Fibroblast of lung (primary cell): ENCODE measurements around the gene PRKAR1B. TPM values are rescaled to one million over a fixed set of nuclear protein-coding genes. Genes with fewer than 3 reads are reported as not detected.

Experiments used
- DNase-seq, 2 donors: peaks; one replicate each; pipeline versions ENCODE4 v3.0.0 to v3.0.0-alpha.2; 2010; ENCODE audit warnings: low read depth in 2 of 2
- H2AFZ ChIP-seq: 2 replicates; pipeline ENCODE4 v1.5.1; 2012; ENCODE audit warnings: low read length, control low read depth, inconsistent platforms
- H3K27ac ChIP-seq: 2 replicates; pipeline ENCODE4 v1.5.1; 2011; ENCODE audit warnings: low read length, control low read depth; ENCODE audit not compliant: insufficient read depth
- H3K27me3 ChIP-seq: 2 replicates; pipeline ENCODE4 v1.5.1; 2011; ENCODE audit warnings: mild to moderate bottlenecking, low read length; ENCODE audit not compliant: control insufficient read depth, insufficient read depth
- H3K36me3 ChIP-seq: 2 replicates; pipeline ENCODE4 v1.5.1; 2011; ENCODE audit warnings: low read length; ENCODE audit not compliant: control insufficient read depth, insufficient read depth
- H3K4me1 ChIP-seq: 2 replicates; pipeline ENCODE4 v1.5.1; 2011; ENCODE audit warnings: low read length; ENCODE audit not compliant: control insufficient read depth, insufficient read depth; ENCODE audit errors: extremely low read depth
- H3K4me2 ChIP-seq: 2 replicates; pipeline ENCODE4 v1.5.1; 2011; ENCODE audit warnings: low read length, control low read depth; ENCODE audit not compliant: insufficient read depth; ENCODE audit errors: extremely low read depth
- H3K4me3 ChIP-seq, 4 experiments: fragments of 200-600 bp in 1 of 4; sonication (generic) in 1 of 4; replicated peaks in 1 of 4; 2 replicates each; pipeline ENCODE4 v1.5.1; 2011 to 2016; ENCODE audit warnings: low read length in 4 of 4, low read depth in 3 of 4, mild to moderate bottlenecking in 3 of 4, control low read depth in 2 of 4, inconsistent platforms in 1 of 4, mixed read lengths in 1 of 4; ENCODE audit not compliant: insufficient read depth in 1 of 4; ENCODE audit errors: control extremely low read depth in 1 of 4
- H3K79me2 ChIP-seq: 2 replicates; pipeline ENCODE4 v1.5.1; 2012; ENCODE audit warnings: mild to moderate bottlenecking, low read length, inconsistent platforms; ENCODE audit not compliant: control insufficient read depth, insufficient read depth
- H3K9ac ChIP-seq: 2 replicates; pipeline ENCODE4 v1.5.1; 2011; ENCODE audit warnings: mild to moderate bottlenecking, low read length, control low read depth; ENCODE audit not compliant: insufficient read depth
- H3K9me3 ChIP-seq: 2 replicates; pipeline ENCODE4 v1.5.1; 2012; ENCODE audit warnings: low read depth, low read length; ENCODE audit not compliant: control insufficient read depth, insufficient read depth
- H4K20me1 ChIP-seq: 2 replicates; pipeline ENCODE4 v1.5.1; 2011; ENCODE audit warnings: low read length; ENCODE audit not compliant: control insufficient read depth, insufficient read depth; ENCODE audit errors: extremely low read depth
- CTCF ChIP-seq, 2 donors: IDR thresholded peaks in 1 of 2; conservative IDR thresholded peaks in 1 of 2; 1 replicate in 1 of 2; 2 replicates in 1 of 2; pipeline ENCODE4 v1.5.1; 2011 to 2012; ENCODE audit warnings: low read length in 2 of 2, control low read depth in 1 of 2, inconsistent platforms in 1 of 2, low read depth in 1 of 2, mild to moderate bottlenecking in 1 of 2
- EZH2 ChIP-seq: IDR thresholded peaks from 2 replicates; pipeline ENCODE4 v1.5.1; 2012; ENCODE audit warnings: low read length, control low read depth, mild to moderate bottlenecking; ENCODE audit errors: missing control alignments
- polyA plus RNA-seq, 2 donors: library from polyadenylated mRNA; depleted of rRNA in 1 of 2; stranded (reverse) in 1 of 2; unstranded in 1 of 2; fragments of >200 nt; gene quantifications; 2 replicates each; pipeline ENCODE4 v1.2.1, GENCODE V29; 2011 to 2012; ENCODE audit warnings: missing spikeins in 1 of 2
- total RNA-seq: library from RNA; depleted of rRNA; stranded (reverse); fragments of >200 nt; gene quantifications from 2 replicates; pipeline ENCODE4 v1.2.1, GENCODE V29; 2014

Gene PRKAR1B
- total and polyA plus RNA-seq, 2 donors (not counting 1 experiment from before 2014, with no cell fraction given) = 12.7 to 14.5 TPM

DNA sequence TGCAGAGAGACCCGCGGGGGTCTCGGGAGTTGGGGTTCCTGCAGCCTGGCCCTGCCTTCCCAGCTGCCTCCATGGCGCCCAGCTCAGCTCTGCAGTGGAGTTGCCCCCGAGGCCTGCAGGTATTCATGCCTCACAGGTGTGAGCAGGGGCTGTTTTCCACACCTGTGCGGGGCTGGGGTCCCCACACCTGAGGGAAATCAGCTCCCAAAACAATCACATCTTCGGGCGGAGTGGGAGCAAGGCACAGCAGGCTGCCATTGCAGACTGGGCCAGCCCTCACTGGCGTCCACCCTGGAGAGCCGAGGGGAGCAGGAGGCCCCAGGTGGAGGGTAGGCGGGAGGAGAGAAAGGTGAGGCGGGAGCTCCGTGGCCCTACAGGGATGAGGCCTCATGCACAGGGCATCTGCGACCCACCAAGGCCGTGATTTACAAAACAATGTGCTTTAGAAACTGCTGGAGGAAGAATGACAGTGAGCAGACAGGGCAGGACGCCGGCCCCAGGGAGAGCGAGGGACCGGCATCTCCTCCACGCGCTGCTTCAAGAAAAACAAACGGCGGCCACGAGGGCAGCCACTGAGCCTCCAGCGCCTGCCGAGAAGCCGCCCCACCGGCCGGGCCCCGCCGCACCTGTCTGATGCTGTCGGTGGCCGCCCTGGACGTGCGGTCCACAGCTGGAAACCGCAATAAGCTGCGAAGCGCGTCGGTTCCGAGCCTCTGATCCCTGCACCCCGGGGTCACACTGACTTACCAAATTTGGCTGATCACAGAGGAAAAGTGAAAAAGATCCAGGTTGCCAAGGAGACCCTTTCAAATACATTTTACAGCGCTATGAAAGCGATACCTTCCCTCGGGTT lies 154.4 kb downstream of the PRKAR1B start:
- H3K27ac ChIP-seq = no peak overlapping the region
- no peaks in the 10 kb centered on the region for H3K36me3 ChIP-seq
- DNase-seq = no peak
- no peak overlapping the region for H3K9ac ChIP-seq
- no peak overlapping the region for H3K4me3 ChIP-seq
- H3K4me2 ChIP-seq = no peak overlapping the region
- no peak overlapping the region for H2AFZ ChIP-seq
- no peaks in the 10 kb centered on the region for H3K9me3 ChIP-seq
- no peaks in the 10 kb centered on the region for H3K4me1 ChIP-seq
- TF ChIP-seq CTCF (conservative IDR thresholded peaks at IDR 0.05 in 1 of 2, IDR thresholded peaks at IDR 0.05 in 1 of 2; ENCODE audit: low read depth in 1 of 2, low read length in 2 of 2) = no peak
- TF ChIP-seq EZH2 = no peak
- H3K79me2 ChIP-seq = no peaks in the 10 kb centered on the region
- H3K27me3 ChIP-seq = no peaks in the 10 kb centered on the region
- no peaks in the 10 kb centered on the region for H4K20me1 ChIP-seq

- H3K36me3 ChIP-seq = no peaks in the 10 kb centered on the region
- TF ChIP-seq EZH2 = no peak
- TF ChIP-seq CTCF (conservative IDR thresholded peaks at IDR 0.05 in 1 of 2, IDR thresholded peaks at IDR 0.05 in 1 of 2; ENCODE audit: low read depth in 1 of 2, low read length in 2 of 2) = no peak
- H3K4me2 ChIP-seq = no peak overlapping the region
- no peak overlapping the region for H3K27ac ChIP-seq
- H3K4me3 ChIP-seq = no peak overlapping the region
- H3K27me3 ChIP-seq = no peaks in the 10 kb centered on the region
- H3K79me2 ChIP-seq = no peaks in the 10 kb centered on the region
- DNase-seq = no peak
- no peaks in the 10 kb centered on the region for H3K4me1 ChIP-seq
- H3K9me3 ChIP-seq = no peaks in the 10 kb centered on the region
- no peak overlapping the region for H2AFZ ChIP-seq
- no peaks in the 10 kb centered on the region for H4K20me1 ChIP-seq
- no peak overlapping the region for H3K9ac ChIP-seq
These were observed 155.2 kb downstream of the PRKAR1B start for GRCh38 chr7:571718-572415.

- Histone ChIP-seq H2AFZ (no peak overlapping the region), H4K20me1 (no peaks in the 10 kb centered on the region), H3K27ac (no peak overlapping the region), H3K36me3 (no peaks in the 10 kb centered on the region), H3K9me3 (no peaks in the 10 kb centered on the region), H3K9ac (no peak overlapping the region), H3K4me2 (no peak overlapping the region), H3K27me3 (no peaks in the 10 kb centered on the region), H3K79me2 (no peaks in the 10 kb centered on the region), H3K4me1 (no peaks in the 10 kb centered on the region), H3K4me3 (no peak overlapping the region)
- no peak for DNase-seq
- no peak for TF ChIP-seq EZH2
- no peak for TF ChIP-seq CTCF (conservative IDR thresholded peaks at IDR 0.05 in 1 of 2, IDR thresholded peaks at IDR 0.05 in 1 of 2; ENCODE audit: low read depth in 1 of 2, low read length in 2 of 2)
These were observed 155.9 kb downstream of the PRKAR1B start for GRCh38 chr7:571096-571717.
